ENCODE data around the gene CASP14. TPM values are rescaled to one million over a fixed set of nuclear protein-coding genes. Genes with fewer than 3 reads are reported as not detected.

CASP14 gene
- total RNA-seq, 1 experiment from 2014 or later: 1.9 TPM

DNA sequence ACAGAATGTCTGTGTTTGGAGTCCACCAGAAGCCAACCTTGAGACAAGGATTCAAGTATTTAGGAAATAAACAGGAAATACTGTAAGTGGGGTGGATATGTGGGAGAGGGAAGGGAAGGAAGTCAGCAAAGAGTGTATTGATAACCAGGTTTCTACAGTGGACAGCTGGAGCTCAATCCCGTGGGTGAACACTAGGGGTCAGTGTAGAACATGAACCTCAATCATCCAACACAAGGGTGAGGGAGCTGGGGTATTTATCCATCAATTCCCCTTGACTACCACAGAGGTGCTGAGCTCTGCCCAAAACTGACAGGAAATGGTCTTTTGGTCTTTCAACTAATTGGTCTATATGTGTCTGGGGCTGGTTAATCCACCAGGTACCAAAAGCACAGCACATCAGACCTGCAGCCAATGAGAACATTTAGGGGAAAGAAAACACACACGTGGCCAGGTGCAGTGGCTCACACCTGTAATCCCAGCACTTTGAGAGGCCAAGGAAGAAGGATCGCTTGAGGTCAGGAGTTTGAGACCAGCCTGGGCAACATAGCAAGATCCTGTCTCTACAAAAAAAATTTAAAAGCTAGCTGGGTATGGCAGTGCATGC, 52.3 kb downstream of the CASP14 start:
- POLR2A ChIA-PET (ENCODE audit: unreplicated experiment): interaction anchor here (0.7 kb wide), 1 partner anchor 1592 kb away, joined by 6 read pairs; no protein-coding TSS in a partner anchor
- peak in 1 of 2 experiments; percentile 34 for DNase-seq

DNA sequence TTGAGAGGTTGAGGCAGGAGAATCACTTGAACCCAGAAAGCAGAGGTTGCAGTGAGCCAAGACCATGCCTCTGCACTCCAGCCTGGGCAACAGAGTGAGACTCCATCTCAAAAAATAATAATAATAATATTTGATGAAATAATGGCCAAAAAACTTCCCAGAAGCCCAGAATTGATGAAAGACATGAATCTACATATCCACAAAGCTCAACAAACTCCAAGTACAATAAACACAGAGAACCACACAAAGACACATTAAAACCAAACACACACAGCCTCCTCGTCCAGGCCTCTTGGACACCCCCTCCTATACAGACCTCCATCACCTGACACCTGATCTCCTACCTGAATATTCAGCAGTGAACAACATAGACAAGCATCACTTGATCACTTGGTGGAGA, 54.7 kb downstream of the CASP14 start:
- POLR2A ChIA-PET (ENCODE audit: unreplicated experiment): no interaction called here
- no peak for DNase-seq
- H3K27me3 ChIP-seq (ENCODE audit: insufficient read depth, low read depth): no peaks in the 10 kb centered on the region
- CTCF ChIA-PET: no interaction called here
- no peak overlapping the region for H2AFZ ChIP-seq
- no peaks in the 10 kb centered on the region for H3K79me2 ChIP-seq (ENCODE audit: low read depth)
- intact Hi-C loops (cut with micrococcal nuclease; ENCODE audit: unreplicated experiment): loop anchor here (10.0 kb wide), 1 partner anchor 151 kb away; no protein-coding TSS in a partner anchor
- H3K9me2 ChIP-seq (ENCODE audit: insufficient read depth): no peaks in the 10 kb centered on the region
- no peak for TF ChIP-seq EZH2 (IDR thresholded peaks at IDR 0.05; ENCODE audit: low read depth)
- no peak for TF ChIP-seq CTCF (conservative IDR thresholded peaks at IDR 0.05)
- no peak overlapping the region for H3K4me2 ChIP-seq
- BruUV-seq (replicated peaks): no TSS peak
- H3K4me3 ChIP-seq: no peak overlapping the region
- peaks cover 16% of the 10 kb centered on the region; the same call in 1 of the 2 replicates for H3F3A ChIP-seq (ENCODE audit: insufficient read depth, low read depth)
- peaks cover 10% of the 10 kb centered on the region; the same call in 1 of the 2 replicates for H3K4me1 ChIP-seq (replicated peaks; ENCODE audit: insufficient read depth)
- no peaks in the 10 kb centered on the region for H4K20me1 ChIP-seq (ENCODE audit: insufficient read depth)
- peaks cover 15% of the 10 kb centered on the region for H3K9me3 ChIP-seq (ENCODE audit: insufficient read depth, low read depth)
- H3K27ac ChIP-seq: no peak overlapping the region
- no peaks in the 10 kb centered on the region for H3K36me3 ChIP-seq (ENCODE audit: low read depth)

More for the DNA sequence above, 52.3 kb downstream of the CASP14 start:
- Histone ChIP-seq H3F3A (ENCODE audit: insufficient read depth, low read depth) (no peaks in the 10 kb centered on the region), H3K4me3 (no peak overlapping the region), H2AFZ (no peak overlapping the region), H3K9me2 (ENCODE audit: insufficient read depth) (no peaks in the 10 kb centered on the region), H4K20me1 (ENCODE audit: insufficient read depth) (no peaks in the 10 kb centered on the region), H3K4me1 (replicated peaks; ENCODE audit: insufficient read depth) (peaks cover 8% of the 10 kb centered on the region; the same call in 1 of the 2 replicates), H3K36me3 (ENCODE audit: low read depth) (no peaks in the 10 kb centered on the region), H3K79me2 (ENCODE audit: low read depth) (no peaks in the 10 kb centered on the region), H3K27ac (no peak overlapping the region), H3K27me3 (ENCODE audit: insufficient read depth, low read depth) (no peaks in the 10 kb centered on the region), H3K9me3 (ENCODE audit: insufficient read depth, low read depth) (peaks cover 15% of the 10 kb centered on the region), H3K4me2 (no peak overlapping the region)
- intact Hi-C loops (cut with micrococcal nuclease; ENCODE audit: unreplicated experiment): loop anchor here (2.0 to 10.0 kb wide), 2 partner anchors 49 to 153 kb away; no protein-coding TSS in a partner anchor
- TF ChIP-seq CTCF (conservative IDR thresholded peaks at IDR 0.05) (peak; percentile 85), EZH2 (IDR thresholded peaks at IDR 0.05; ENCODE audit: low read depth) (no peak)
- CTCF ChIA-PET: interaction anchor here (0.5 to 1.5 kb wide), 7 partner anchors 10 to 462 kb away, joined by 3 to 10 read pairs (median 3); no protein-coding TSS in a partner anchor
- BruUV-seq (replicated peaks): no TSS peak

DNA sequence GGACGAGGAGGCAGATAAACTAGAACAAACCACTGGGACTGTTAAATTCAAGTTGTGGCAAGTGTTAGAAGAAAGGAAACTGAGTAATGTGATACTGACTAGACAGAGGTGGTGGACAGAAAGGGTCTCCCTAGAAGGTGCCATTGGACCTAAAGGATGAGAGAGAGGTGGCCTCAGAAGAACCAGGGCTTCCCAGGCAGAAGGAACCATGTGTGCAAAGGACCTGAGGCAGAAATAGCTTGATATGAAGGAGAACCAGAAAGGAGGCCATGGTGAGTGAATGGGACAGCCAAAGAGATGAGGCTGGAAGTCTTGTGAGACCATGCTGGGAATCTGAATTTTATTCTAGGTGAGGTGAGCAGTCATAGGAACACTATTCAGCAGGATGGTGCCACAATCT, 55.1 kb downstream of the CASP14 start:
- peaks cover 10% of the 10 kb centered on the region; the same call in 1 of the 2 replicates for H3K4me1 ChIP-seq (replicated peaks; ENCODE audit: insufficient read depth)
- no peaks in the 10 kb centered on the region for H3K79me2 ChIP-seq (ENCODE audit: low read depth)
- no peak overlapping the region for H3K4me2 ChIP-seq
- TF ChIP-seq EZH2 (IDR thresholded peaks at IDR 0.05; ENCODE audit: low read depth) (no peak), CTCF (conservative IDR thresholded peaks at IDR 0.05) (no peak)
- no TSS peak for BruUV-seq (replicated peaks)
- no peak overlapping the region for H3K4me3 ChIP-seq
- no peaks in the 10 kb centered on the region for H4K20me1 ChIP-seq (ENCODE audit: insufficient read depth)
- no peak for DNase-seq
- ChIA-PET POLR2A (ENCODE audit: unreplicated experiment) (no interaction called here), CTCF (no interaction called here)
- no peaks in the 10 kb centered on the region for H3K36me3 ChIP-seq (ENCODE audit: low read depth)
- H3K27ac ChIP-seq: no peak overlapping the region
- peaks cover 15% of the 10 kb centered on the region for H3K9me3 ChIP-seq (ENCODE audit: insufficient read depth, low read depth)
- H2AFZ ChIP-seq: no peak overlapping the region
- H3F3A ChIP-seq (ENCODE audit: insufficient read depth, low read depth): peaks cover 16% of the 10 kb centered on the region; the same call in 1 of the 2 replicates
- H3K27me3 ChIP-seq (ENCODE audit: insufficient read depth, low read depth): no peaks in the 10 kb centered on the region
- H3K9me2 ChIP-seq (ENCODE audit: insufficient read depth): no peaks in the 10 kb centered on the region
- intact Hi-C loops (cut with micrococcal nuclease; ENCODE audit: unreplicated experiment): loop anchor here (10.0 kb wide), 1 partner anchor 150 kb away; no protein-coding TSS in a partner anchor
